Thyroid gland (tissue), 4 donors: ENCODE measurements around the gene SCLY. TPM values are rescaled to one million over a fixed set of nuclear protein-coding genes. Genes with fewer than 3 reads are reported as not detected.

ENCODE experiments used
- DNase-seq, 2 donors: peaks; one replicate each; pipeline ENCODE4 v3.0.0-alpha.2; 2019
- H3K27ac ChIP-seq, 3 donors: fragments of 200-600 bp; sonication (generic); 1 replicate in 2 of 3; 2 replicates in 1 of 3; pipeline ENCODE4 v1.5.1; 2016 to 2019; ENCODE audit warnings: mild to moderate bottlenecking in 1 of 3, moderate library complexity in 1 of 3
- H3K27me3 ChIP-seq: fragments of 200-600 bp; sonication (generic); one replicate; pipeline ENCODE4 v1.5.1; 2019
- H3K36me3 ChIP-seq, 2 donors: fragments of 200-600 bp; sonication (generic); one replicate each; pipeline ENCODE4 v1.5.1; 2016 to 2019
- H3K4me1 ChIP-seq, 2 donors: fragments of 200-600 bp; sonication (generic); one replicate each; pipeline ENCODE4 v1.5.1; 2017 to 2019
- H3K4me3 ChIP-seq, 3 donors: fragments of 200-600 bp; sonication (generic); replicated peaks in 1 of 3; 1 replicate in 2 of 3; 2 replicates in 1 of 3; pipeline ENCODE4 v1.5.1; 2016; ENCODE audit warnings: mild to moderate bottlenecking in 1 of 3
- H3K9me3 ChIP-seq: fragments of 200-600 bp; sonication (generic); one replicate; pipeline ENCODE4 v1.5.1; 2017
- POLR2A ChIP-seq, 2 donors: fragments of 450-650 bp; IDR thresholded peaks; one replicate each; pipeline ENCODE4 v1.6.1; 2017; ENCODE audit warnings: antibody characterized with exemption in 2 of 2, mild to moderate bottlenecking in 2 of 2, moderate library complexity in 1 of 2
- WGBS, 2 donors: methylation state at CpG; one replicate each; pipeline ENCODE4 v1.1.5; 2017; 5-methylcytosine and 5-hydroxymethylcytosine counted together
- intact Hi-C: fragments of 100-400 bp; cut with DNase I; formaldehyde crosslinking; loops from one replicate; pipeline ENCODE4 v1.15.1; 2023
- total RNA-seq, 4 donors: library from RNA; depleted of rRNA; stranded (reverse); fragments of >200 nt; gene quantifications; one replicate each; pipeline ENCODE4 v1.2.3, GENCODE V29; 2016
- TF ChIP-seq, protein P1 (sequence below), 6 experiments: fragments of 200-600 bp in 3 of 6; fragments of 450-650 bp in 3 of 6; sonication (generic) in 3 of 6; IDR thresholded peaks; one replicate each; pipeline ENCODE4 v1.5.1; 2016 to 2019; ENCODE audit warnings: antibody characterized with exemption in 6 of 6, mild to moderate bottlenecking in 2 of 6, inconsistent platforms in 1 of 6, moderate library complexity in 1 of 6

The SCLY gene
- total RNA-seq, 4 donors from 2014 or later: 21.8 to 48.2 (median 31.0) TPM

GRCh38 chr2:238130696-238131628, 70.2 kb downstream of the SCLY start:
- Histone ChIP-seq H3K9me3 (no peaks in the 10 kb centered on the region), H3K4me3 (no peak overlapping the region), H3K36me3 (no peaks in the 10 kb centered on the region), H3K4me1 (peaks cover 0 to 5% of the 10 kb centered on the region in 2 donors), H3K27me3 (no peaks in the 10 kb centered on the region), H3K27ac (no peak overlapping the region)
- WGBS, 2 donors: 67 to 93% methylated on average over 6 to 40 of the region's 68 CpGs
- DNase-seq: no peak
- TF ChIP-seq, protein P1, sequence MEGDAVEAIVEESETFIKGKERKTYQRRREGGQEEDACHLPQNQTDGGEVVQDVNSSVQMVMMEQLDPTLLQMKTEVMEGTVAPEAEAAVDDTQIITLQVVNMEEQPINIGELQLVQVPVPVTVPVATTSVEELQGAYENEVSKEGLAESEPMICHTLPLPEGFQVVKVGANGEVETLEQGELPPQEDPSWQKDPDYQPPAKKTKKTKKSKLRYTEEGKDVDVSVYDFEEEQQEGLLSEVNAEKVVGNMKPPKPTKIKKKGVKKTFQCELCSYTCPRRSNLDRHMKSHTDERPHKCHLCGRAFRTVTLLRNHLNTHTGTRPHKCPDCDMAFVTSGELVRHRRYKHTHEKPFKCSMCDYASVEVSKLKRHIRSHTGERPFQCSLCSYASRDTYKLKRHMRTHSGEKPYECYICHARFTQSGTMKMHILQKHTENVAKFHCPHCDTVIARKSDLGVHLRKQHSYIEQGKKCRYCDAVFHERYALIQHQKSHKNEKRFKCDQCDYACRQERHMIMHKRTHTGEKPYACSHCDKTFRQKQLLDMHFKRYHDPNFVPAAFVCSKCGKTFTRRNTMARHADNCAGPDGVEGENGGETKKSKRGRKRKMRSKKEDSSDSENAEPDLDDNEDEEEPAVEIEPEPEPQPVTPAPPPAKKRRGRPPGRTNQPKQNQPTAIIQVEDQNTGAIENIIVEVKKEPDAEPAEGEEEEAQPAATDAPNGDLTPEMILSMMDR (IDR thresholded peaks at IDR 0.05): no peak
- no peak for TF ChIP-seq POLR2A (IDR thresholded peaks at IDR 0.05)
- intact Hi-C loops: no loop called here

- H3K27me3 ChIP-seq: no peaks in the 10 kb centered on the region
- no peaks in the 10 kb centered on the region for H3K9me3 ChIP-seq
- peaks cover 0 to 5% of the 10 kb centered on the region in 2 donors for H3K4me1 ChIP-seq
- H3K27ac ChIP-seq: no peak overlapping the region
- H3K4me3 ChIP-seq: no peak overlapping the region
- H3K36me3 ChIP-seq: no peaks in the 10 kb centered on the region
- intact Hi-C loops: no loop called here
- 94% methylated on average over 10 to 12 of the region's 14 CpGs for WGBS, 2 donors
- TF ChIP-seq, protein P1 (IDR thresholded peaks at IDR 0.05): no peak
- no peak for TF ChIP-seq POLR2A (IDR thresholded peaks at IDR 0.05)
- no peak for DNase-seq
These were observed 71.1 kb downstream of the SCLY start for GRCh38 chr2:238131761-238132462.

GRCh38 chr2:238132463-238133450, 72.0 kb downstream of the SCLY start:
- Histone ChIP-seq H3K4me3 (no peak overlapping the region), H3K27me3 (no peaks in the 10 kb centered on the region), H3K4me1 (no peaks in the 10 kb centered on the region), H3K36me3 (no peaks in the 10 kb centered on the region), H3K9me3 (no peaks in the 10 kb centered on the region), H3K27ac (no peak overlapping the region)
- TF ChIP-seq, protein P1 (IDR thresholded peaks at IDR 0.05): no peak
- no peak for TF ChIP-seq POLR2A (IDR thresholded peaks at IDR 0.05)
- intact Hi-C loops: no loop called here
- no peak for DNase-seq
- WGBS, 2 donors: 90 to 95% methylated on average over 20 to 22 of the region's 23 CpGs

- Histone ChIP-seq H3K4me1 (peaks cover 3 to 9% of the 10 kb centered on the region in 2 donors), H3K9me3 (no peaks in the 10 kb centered on the region), H3K27ac (no peak overlapping the region), H3K4me3 (no peak overlapping the region), H3K27me3 (no peaks in the 10 kb centered on the region), H3K36me3 (no peaks in the 10 kb centered on the region)
- TF ChIP-seq POLR2A (IDR thresholded peaks at IDR 0.05): no peak
- TF ChIP-seq, protein P1 (IDR thresholded peaks at IDR 0.05): no peak
- WGBS, 2 donors: 69 to 75% methylated on average over 7 to 9 of the region's 14 CpGs
- intact Hi-C loops: no loop called here
- DNase-seq: no peak
These were observed 72.9 kb downstream of the SCLY start for GRCh38 chr2:238133499-238134392.
